Natural killer cell treated with Interleukin-12 subunit alpha and Interleukin-12 subunit beta and Interleukin-15 and Interleukin-18, amount 100 ng/mL, for 72 hours (primary cell): ENCODE measurements around the gene SMARCC2. TPM values are rescaled to one million over a fixed set of nuclear protein-coding genes. Genes with fewer than 3 reads are reported as not detected.

ENCODE experiments used
- ATAC-seq, 2 donors: fragments of 150-1000 bp; cut with Tn5 transposase in 1 of 2; sonication (Bioruptor Pico), chemical (Tn5 transposase) in 1 of 2; 2 replicates each; pipeline ENCODE4 v1.10.0; 2021
- DNase-seq: peaks from one replicate; pipeline ENCODE4 v3.0.0; 2022; ENCODE audit warnings: low spot score
- H3K27ac Mint-ChIP-seq, 2 donors: 1 replicate in 1 of 2; 2 replicates in 1 of 2; pipeline ENCODE4 v1.8.0; 2022; ENCODE audit warnings: mixed read lengths in 2 of 2, mild to moderate bottlenecking in 1 of 2, moderate library complexity in 1 of 2
- H3K27me3 Mint-ChIP-seq, 2 donors: 1 replicate in 1 of 2; 2 replicates in 1 of 2; pipeline ENCODE4 v1.8.0; 2022; ENCODE audit warnings: mixed read lengths in 2 of 2
- H3K36me3 Mint-ChIP-seq: one replicate; pipeline ENCODE4 v1.8.0; 2022; ENCODE audit warnings: mixed read lengths
- H3K4me1 Mint-ChIP-seq, 2 donors: 1 replicate in 1 of 2; 2 replicates in 1 of 2; pipeline ENCODE4 v1.8.0; 2022; ENCODE audit warnings: low read depth in 2 of 2, mixed read lengths in 2 of 2, mild to moderate bottlenecking in 1 of 2
- H3K4me3 Mint-ChIP-seq: one replicate; pipeline ENCODE4 v1.8.0; 2022; ENCODE audit warnings: mixed read lengths
- H3K9me3 Mint-ChIP-seq: 2 replicates; pipeline ENCODE4 v1.8.0; 2022; ENCODE audit warnings: mixed read lengths
- total RNA-seq, 2 donors: library from RNA; stranded (reverse); gene quantifications; one replicate each; pipeline ENCODE4 v1.2.3, GENCODE V29; 2022

SMARCC2 gene
- total RNA-seq, 2 donors from 2014 or later = 102 to 166 TPM

DNA sequence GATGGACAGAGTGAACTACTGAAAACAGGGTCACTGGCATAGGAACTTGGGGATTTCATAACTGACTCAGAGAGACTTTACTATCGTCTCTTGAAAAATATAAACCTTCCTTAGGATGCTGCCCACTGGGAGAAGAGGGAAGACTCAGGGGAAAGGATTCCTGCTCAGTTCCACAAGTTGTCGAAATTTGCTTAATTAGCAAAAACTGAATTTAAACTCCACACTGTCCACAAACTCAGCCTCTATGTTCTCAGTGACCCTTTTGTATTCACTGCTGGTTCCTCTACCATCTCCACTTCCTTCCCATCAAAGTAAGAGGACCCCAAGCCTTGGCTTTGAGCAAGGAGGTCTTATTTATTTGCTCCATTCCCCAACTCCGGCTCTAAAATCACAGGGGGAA lies 44.1 kb downstream of the SMARCC2 start:
- no peak overlapping the region for H3K4me3 Mint-ChIP-seq
- DNase-seq (no peak), ATAC-seq (no peak)
- H3K9me3 Mint-ChIP-seq = no peaks in the 10 kb centered on the region
- peaks cover 6 to 11% of the 10 kb centered on the region in 2 donors for H3K4me1 Mint-ChIP-seq
- H3K36me3 Mint-ChIP-seq = peaks cover 17% of the 10 kb centered on the region
- H3K27ac Mint-ChIP-seq = no peak overlapping the region
- H3K27me3 Mint-ChIP-seq = no peaks in the 10 kb centered on the region

DNA sequence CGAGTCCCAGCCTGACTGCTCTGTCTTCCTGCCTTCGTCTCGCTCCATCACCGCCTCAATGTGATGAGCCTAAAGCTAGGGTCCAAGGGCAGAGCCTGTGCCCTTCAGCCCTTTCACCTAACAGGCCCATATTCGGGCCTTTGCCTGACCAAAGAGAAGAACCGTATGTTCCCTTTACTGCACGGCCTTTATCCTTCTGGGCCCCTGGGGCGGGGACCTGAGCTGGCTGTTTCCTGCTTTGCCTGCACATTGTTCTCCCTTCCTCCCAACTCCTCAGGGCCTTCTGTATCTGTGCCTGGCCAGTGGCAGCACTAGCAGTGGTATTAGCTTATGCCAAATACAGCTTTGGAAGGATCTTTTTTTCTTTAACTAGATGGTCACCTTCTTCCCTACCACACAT lies 45.4 kb downstream of the SMARCC2 start:
- no peak overlapping the region for H3K4me3 Mint-ChIP-seq

DNA sequence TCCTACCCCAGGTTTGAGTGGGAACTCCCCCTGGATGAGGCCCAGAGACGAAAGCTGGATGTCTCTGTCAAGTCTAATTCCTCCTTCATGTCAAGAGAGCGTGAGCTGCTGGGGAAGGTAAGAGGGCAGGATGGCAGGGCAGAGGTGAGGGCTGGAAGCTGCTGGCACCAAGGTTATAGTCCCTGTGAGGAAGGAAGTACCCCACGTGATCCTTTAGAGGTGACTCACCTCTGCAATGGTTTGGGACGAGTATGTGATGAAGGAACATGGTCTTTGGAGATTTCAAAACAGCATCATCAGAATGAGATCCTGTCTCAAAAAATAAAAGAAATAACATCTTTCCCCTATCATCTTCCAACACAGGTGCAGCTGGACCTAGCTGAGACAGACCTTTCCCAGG lies 46.1 kb downstream of the SMARCC2 start:
- Mint-ChIP-seq H3K27me3 (no peaks in the 10 kb centered on the region), H3K4me3 (no peak overlapping the region), H3K4me1 (peaks cover 9% of the 10 kb centered on the region in 2 donors), H3K9me3 (no peaks in the 10 kb centered on the region), H3K27ac (peak overlapping the region; percentile 48 to 82), H3K36me3 (peaks cover 30% of the 10 kb centered on the region)
- DNase-seq (no peak), ATAC-seq (no peak)

More for the DNA sequence above, 45.4 kb downstream of the SMARCC2 start:
- H3K4me1 Mint-ChIP-seq = peaks cover 4 to 9% of the 10 kb centered on the region in 2 donors
- H3K27ac Mint-ChIP-seq = peak overlapping the region; percentile 48 to 82
- no peaks in the 10 kb centered on the region for H3K27me3 Mint-ChIP-seq
- no peaks in the 10 kb centered on the region for H3K9me3 Mint-ChIP-seq
- peaks cover 23% of the 10 kb centered on the region for H3K36me3 Mint-ChIP-seq
- ATAC-seq (no peak), DNase-seq (no peak)

DNA sequence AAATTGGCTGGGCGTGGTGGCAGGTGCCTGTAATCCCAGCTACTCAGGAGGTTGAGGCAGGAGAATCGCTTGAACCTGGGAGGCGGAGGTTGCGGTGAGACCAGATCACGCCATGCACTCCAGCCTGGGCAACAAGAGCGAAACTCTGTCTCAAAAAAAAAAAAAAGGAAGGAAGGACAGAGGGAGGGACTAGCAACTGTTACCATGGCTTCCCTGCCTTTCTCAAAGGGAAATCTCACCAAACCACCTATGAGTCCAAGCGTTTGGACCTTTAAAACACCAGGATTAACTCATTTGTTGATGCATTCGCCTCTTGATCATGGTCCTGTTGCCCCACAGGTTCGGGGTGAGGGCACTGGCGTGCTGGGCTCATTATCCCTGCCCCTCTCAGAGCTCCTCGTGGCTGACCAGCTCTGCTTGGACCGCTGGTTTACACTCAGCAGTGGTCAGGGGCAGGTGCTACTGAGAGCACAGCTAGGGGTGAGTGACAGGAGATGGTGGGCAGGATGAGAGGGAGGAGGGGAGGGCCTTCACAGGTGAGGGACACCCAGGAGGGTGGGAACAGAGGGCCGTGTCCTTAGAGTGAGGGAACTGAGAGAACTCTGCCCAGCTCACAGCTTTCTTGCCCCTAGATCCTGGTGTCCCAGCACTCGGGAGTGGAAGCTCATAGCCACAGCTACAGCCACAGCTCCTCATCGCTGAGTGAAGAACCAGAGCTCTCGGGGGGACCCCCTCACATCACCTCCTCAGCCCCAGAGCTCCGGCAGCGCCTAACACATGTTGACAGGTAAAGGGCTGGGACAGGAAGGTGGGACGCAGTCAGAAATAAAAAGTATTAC lies 47.1 kb downstream of the SMARCC2 start:
- ATAC-seq (no peak), DNase-seq (no peak)
- peak overlapping the region in 1 of 2 donors; percentile 82 for H3K27ac Mint-ChIP-seq
- peaks cover 9% of the 10 kb centered on the region in 2 donors for H3K4me1 Mint-ChIP-seq
- H3K4me3 Mint-ChIP-seq = no peak overlapping the region
- no peaks in the 10 kb centered on the region for H3K27me3 Mint-ChIP-seq
- H3K9me3 Mint-ChIP-seq = no peaks in the 10 kb centered on the region
- peaks cover 34% of the 10 kb centered on the region for H3K36me3 Mint-ChIP-seq

DNA sequence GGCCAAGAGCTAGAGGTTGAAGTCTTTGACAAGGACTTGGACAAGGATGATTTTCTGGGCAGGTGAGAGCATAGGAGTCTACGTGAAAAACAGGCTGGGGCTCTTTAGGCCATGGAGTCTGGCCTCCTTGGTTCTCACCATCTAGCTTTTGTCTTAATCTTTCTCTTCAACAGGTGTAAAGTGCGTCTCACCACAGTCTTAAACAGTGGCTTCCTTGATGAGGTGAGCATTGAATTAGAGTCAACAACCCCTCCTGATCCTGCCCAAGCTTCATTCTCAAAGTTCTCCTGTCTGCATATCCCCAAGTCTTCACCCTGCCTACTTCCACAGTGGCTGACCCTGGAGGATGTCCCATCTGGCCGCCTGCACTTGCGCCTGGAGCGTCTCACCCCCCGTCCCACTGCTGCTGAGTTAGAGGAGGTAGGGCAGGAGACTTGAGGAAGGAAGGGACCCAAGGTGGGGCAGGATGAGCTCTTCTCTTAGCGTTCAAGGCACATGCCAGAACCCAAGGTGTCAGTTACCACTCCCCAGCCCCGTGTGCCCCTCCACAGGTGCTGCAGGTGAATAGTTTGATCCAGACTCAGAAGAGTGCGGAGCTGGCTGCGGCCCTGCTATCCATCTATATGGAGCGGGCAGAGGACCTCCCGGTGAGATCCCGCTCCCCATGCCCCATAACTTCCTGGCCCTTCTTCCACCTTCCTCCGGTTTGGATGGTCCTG lies 51.3 kb downstream of the SMARCC2 start:
- no peak overlapping the region for H3K4me3 Mint-ChIP-seq
- DNase-seq (no peak), ATAC-seq (no peak)
- peaks cover 7 to 9% of the 10 kb centered on the region in 2 donors for H3K4me1 Mint-ChIP-seq
- H3K27ac Mint-ChIP-seq = peak overlapping the region in 1 of 2 donors; percentile 50
- H3K9me3 Mint-ChIP-seq = no peaks in the 10 kb centered on the region
- H3K27me3 Mint-ChIP-seq = no peaks in the 10 kb centered on the region
- H3K36me3 Mint-ChIP-seq = peaks cover 39% of the 10 kb centered on the region

DNA sequence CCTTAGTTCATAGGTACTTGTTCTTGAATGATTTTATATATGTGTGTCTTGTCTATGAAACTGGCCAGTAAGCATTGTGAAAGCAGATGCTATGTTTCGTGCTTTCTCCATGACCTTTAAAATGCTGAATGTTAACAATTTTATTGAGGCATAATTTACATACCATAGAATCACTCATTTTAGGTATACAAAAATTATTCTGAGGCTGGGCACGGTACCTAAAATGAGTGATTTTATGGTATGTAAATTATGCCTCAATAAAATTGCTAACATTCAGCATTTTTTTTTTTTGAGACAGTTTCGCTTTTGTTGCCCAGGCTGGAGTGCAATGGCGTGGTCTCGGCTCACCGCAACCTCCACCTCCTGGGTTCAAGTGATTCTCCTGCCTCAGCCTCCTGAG lies 54.4 kb downstream of the SMARCC2 start:
- Mint-ChIP-seq H3K27ac (peak overlapping the region in 1 of 2 donors; percentile 41), H3K27me3 (no peaks in the 10 kb centered on the region), H3K4me3 (no peak overlapping the region), H3K36me3 (peaks cover 41% of the 10 kb centered on the region), H3K4me1 (peaks cover 19 to 25% of the 10 kb centered on the region in 2 donors), H3K9me3 (no peaks in the 10 kb centered on the region)
- DNase-seq = no peak
- ATAC-seq = no peak

DNA sequence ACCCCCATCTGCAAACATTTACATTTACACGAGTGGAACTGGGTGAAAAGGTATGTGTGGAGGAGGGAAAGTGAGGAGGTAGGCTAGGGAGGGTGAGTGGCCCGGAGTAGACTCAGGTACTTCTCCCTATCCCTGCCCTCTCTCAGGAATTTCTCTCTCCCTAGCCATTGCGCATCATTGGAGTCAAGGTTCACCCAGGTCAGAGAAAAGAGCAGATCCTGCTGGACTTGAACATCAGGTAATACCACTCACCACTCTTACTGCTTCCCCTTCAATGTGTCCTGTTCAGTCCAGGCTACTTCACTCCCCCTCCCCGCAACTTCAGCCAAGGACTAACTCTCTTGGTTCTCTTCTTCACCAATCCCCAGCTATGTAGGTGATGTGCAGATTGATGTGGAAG lies 58.4 kb downstream of the SMARCC2 start:
- Mint-ChIP-seq H3K4me3 (peak overlapping the region; percentile 97), H3K27ac (peak overlapping the region; percentile 92 to 94), H3K36me3 (peaks cover 23% of the 10 kb centered on the region), H3K9me3 (no peaks in the 10 kb centered on the region), H3K4me1 (peaks cover 52% of the 10 kb centered on the region in 2 donors), H3K27me3 (no peaks in the 10 kb centered on the region)
- DNase-seq (no peak), ATAC-seq (no peak)

DNA sequence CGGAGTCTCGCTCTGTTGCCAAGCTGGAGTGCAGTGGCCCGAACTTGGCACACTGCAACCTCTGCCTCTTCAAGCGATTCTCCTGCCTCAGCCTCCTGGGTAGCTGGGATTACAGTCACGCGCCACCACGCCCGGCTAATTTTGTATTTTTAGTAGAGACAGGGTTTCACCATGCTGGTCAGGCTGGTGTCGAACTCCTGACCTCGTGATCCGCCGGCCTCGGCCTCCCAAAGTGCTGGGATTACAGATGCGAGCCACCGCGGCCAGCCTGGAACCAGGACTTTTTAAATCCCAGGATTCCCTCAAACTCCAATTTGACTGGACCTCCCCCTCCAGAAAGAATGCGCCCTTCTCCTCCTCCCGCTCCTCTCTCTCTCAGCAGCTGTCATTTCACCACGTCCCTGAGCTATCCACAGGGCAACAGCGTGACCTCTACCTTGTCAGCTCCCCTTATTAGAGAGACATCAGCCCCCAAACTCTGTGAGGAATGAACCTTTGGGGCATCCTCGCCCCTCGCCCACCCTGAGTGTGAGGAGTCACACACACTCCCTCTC lies 59.3 kb downstream of the SMARCC2 start:
- DNase-seq = no peak
- no peaks in the 10 kb centered on the region for H3K27me3 Mint-ChIP-seq
- peak overlapping the region; percentile 92 to 94 for H3K27ac Mint-ChIP-seq
- H3K9me3 Mint-ChIP-seq = no peaks in the 10 kb centered on the region
- no peak for ATAC-seq
- peaks cover 52 to 53% of the 10 kb centered on the region in 2 donors for H3K4me1 Mint-ChIP-seq
- peak overlapping the region; percentile 97 for H3K4me3 Mint-ChIP-seq
- peaks cover 21% of the 10 kb centered on the region for H3K36me3 Mint-ChIP-seq

DNA sequence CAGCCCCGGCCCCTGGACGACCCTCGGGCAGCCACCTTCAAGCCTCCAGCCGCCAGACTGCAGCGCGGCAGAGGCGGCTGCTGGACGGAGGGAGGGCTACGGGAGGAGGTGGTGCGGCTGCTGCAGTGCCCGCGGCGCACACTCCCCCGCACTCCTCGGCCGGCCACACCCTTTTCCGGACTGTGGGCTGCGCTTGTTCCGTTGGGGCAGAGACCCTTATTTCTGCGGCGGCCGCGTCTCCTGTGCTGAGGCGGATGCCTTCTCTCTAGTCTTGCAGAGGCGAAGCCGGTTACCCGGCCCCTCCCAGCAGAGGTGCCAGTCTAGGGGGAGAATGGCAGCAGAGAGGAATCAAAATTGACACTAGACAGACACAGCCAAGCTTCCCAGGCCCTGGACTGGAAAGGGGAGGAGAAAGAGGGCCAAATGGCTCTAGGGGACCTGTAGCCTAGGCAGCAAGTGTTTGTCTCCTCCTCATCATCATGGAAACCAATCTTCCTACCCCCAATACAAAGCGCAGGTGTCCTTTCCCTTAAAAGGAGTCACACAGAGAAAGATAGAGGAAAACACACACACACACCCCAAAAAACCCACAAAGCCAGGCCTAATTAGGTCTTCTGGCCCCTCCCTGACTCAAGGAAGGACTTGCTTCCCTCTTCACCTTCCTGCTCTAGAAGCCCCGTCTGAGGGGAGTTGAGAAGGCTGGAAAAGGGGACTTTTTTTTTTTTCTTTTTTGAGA lies 59.9 kb downstream of the SMARCC2 start:
- Mint-ChIP-seq H3K36me3 (peaks cover 20% of the 10 kb centered on the region), H3K9me3 (no peaks in the 10 kb centered on the region), H3K4me3 (peak overlapping the region; percentile 97), H3K27me3 (no peaks in the 10 kb centered on the region), H3K4me1 (peaks cover 54 to 55% of the 10 kb centered on the region in 2 donors), H3K27ac (peak overlapping the region; percentile 92 to 94)
- ATAC-seq (peak; percentile 64 to 66), DNase-seq (peak; percentile 90)

DNA sequence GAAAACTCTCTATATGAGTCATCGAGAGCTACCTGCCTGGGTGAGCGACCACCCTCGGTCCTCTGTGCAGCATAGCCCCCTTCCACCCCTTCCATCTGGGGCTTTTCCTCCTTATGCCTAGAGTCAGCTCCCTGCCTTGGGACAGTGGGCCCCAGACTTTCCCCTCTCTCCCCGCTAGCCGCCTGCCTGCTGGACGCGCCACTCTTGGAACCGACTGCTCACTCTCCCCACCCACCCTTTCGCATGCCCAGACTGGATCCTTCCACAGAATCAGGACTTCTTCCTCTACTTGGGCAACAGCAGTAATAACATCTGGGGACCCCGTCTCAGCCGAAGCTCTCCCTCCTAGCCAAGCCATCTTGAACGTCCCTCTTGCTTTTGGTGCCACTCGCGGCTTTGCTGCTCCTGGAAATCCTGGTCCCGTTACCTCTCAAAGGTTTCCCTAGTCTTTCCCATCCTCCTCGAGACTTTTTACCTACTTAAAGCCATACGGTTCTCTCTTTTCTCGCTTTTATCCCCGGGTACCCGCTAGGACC lies 60.5 kb downstream of the SMARCC2 start:
- H3K4me1 Mint-ChIP-seq = peaks cover 57 to 61% of the 10 kb centered on the region in 2 donors
- H3K4me3 Mint-ChIP-seq = peak overlapping the region; percentile 97
- H3K36me3 Mint-ChIP-seq = peaks cover 17% of the 10 kb centered on the region
- H3K27me3 Mint-ChIP-seq = no peaks in the 10 kb centered on the region
- no peaks in the 10 kb centered on the region for H3K9me3 Mint-ChIP-seq
- peak overlapping the region; percentile 92 to 94 for H3K27ac Mint-ChIP-seq
- ATAC-seq = no peak
- peak; percentile 63 for DNase-seq

DNA sequence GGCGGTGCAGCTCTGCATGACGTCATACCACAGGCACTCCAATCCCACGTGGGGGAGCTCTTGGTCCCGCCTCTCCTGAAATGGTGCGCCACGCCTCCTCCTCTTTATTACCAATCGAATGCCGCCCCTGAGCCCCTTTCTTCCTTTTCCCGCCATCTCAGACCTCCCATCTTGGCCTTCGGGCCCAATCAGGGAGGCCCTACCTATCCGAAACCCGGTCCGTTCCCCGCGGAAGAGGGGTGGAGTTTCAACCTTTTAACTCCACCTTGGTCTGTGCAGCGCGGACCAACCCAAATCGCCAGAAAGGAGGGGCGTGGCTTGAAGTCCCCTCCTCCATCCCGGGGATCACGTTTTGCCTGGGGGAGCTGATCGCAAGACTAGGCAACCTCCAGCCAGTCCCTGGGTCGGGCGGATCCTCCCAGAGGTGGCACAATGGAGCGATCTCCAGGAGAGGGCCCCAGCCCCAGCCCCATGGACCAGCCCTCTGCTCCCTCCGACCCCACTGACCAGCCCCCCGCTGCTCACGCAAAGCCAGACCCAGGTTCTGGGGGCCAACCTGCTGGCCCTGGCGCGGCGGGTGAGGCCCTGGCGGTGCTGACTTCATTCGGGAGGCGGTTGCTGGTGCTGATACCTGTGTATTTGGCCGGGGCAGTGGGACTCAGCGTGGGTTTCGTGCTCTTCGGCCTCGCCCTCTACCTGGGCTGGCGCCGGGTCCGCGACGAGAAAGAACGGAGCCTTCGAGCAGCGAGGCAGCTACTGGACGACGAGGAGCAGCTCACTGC lies 61.2 kb downstream of the SMARCC2 start, which contains the start of gene ESYT1:
TSS of gene ESYT1 (plus strand) at position 380 of the 782 bp plus-strand sequence. CDS start at position 433, 53 bp downstream.
- Mint-ChIP-seq H3K4me3 (peak within 1 kb of the TSS; percentile 97), H3K4me1 (peaks cover 59 to 63% of the 10 kb centered on the region in 2 donors), H3K9me3 (no peaks in the 10 kb centered on the region), H3K27ac (peak within 1 kb of the TSS; percentile 92 to 94), H3K36me3 (peaks cover 17% of the 10 kb centered on the region), H3K27me3 (no peaks in the 10 kb centered on the region)
- ATAC-seq = peak; percentile 97
- peak; percentile 98 for DNase-seq

DNA sequence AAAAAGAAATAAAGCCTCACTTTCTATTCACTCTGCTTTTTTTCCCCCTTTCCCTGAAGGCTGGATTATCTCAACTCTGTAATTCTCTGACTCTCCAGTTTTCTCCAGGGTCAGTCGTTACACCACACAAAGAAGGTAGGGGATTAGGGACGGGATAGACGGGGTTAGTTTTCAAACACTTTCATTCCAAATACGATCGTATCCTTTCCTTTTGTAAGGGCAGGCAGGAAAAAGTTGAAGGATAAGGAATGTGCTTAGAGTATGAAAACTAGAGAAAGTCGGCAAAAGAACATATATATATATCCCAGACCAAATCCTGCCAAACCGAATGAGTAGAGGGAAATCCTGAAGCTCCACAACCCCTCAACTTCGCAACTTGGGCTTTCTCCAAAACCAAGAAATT lies 61.8 kb downstream of the SMARCC2 start:
- H3K9me3 Mint-ChIP-seq = no peaks in the 10 kb centered on the region
- no peaks in the 10 kb centered on the region for H3K27me3 Mint-ChIP-seq
- peaks cover 17% of the 10 kb centered on the region for H3K36me3 Mint-ChIP-seq
- ATAC-seq (no peak), DNase-seq (no peak)
- H3K4me1 Mint-ChIP-seq = peaks cover 59 to 63% of the 10 kb centered on the region in 2 donors
- peak overlapping the region; percentile 97 for H3K4me3 Mint-ChIP-seq
- H3K27ac Mint-ChIP-seq = peak overlapping the region; percentile 92 to 94
